ENCODE results near the gene COL5A3. TPM values are rescaled to one million over a fixed set of nuclear protein-coding genes. Genes with fewer than 3 reads are reported as not detected.

Gene COL5A3
- total and polyA plus RNA-seq, 3 donors from 2014 or later: 5.5 to 7.6 (median 7.0) TPM

DNA sequence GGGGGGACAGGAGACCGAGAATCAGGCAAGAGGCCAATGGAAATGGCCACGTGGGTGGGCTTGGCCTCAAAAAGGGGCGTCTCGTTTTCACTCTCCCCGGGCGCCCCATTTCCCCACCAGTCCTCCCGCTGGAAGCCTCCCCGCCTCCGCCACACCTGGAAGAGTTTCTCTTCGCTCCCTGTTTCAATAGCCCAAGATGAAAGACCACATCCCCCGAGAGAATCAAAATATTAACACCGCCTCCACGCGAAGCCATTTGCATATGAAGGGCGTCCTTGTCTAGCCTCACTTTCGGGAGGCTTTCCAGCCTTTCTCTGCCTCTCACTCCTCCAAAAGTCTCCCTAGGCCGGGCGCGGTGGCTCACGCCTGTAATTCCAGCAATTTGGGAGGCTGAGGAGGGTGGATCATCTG lies 73.3 kb downstream of the COL5A3 start:
- H3K4me1 ChIP-seq: peaks cover 21% of the 10 kb centered on the region
- DNase-seq: no peak

GRCh38 chr19:9936326-9937000 lies 73.8 kb downstream of the COL5A3 start, which contains the start of gene OLFM2:
Gene OLFM2 (minus strand): TSS chr19:9936515. CDS start chr19:9936366, 149 bp downstream.
- intact Hi-C loops (cut with DNase I; ENCODE audit: low total_unique reads): loop anchor here (10.0 kb wide), 2 partner anchors 68 to 298 kb away; partner anchors contain the start of gene S1PR2
- 2 to 8% methylated on average over 11 to 20 of the region's 62 CpGs for WGBS, 2 donors
- Histone ChIP-seq H3K4me3 (peak within 1 kb of the TSS; percentile 43 to 53), H3K36me3 (ENCODE audit: low read depth, missing control alignments) (no peaks in the 10 kb centered on the region), H3K9me3 (no peaks in the 10 kb centered on the region), H3K27me3 (no peaks in the 10 kb centered on the region), H3K27ac (no peak within 1 kb of the TSS), H3K4me1 (peaks cover 21% of the 10 kb centered on the region)
- TF ChIP-seq POLR2A (IDR thresholded peaks at IDR 0.05): no peak
- no peak for TF ChIP-seq CTCF (IDR thresholded peaks at IDR 0.05)
- DNase-seq: peak; percentile 36

More for the DNA sequence above, 73.3 kb downstream of the COL5A3 start:
- intact Hi-C loops (cut with DNase I; ENCODE audit: low total_unique reads): loop anchor here (10.0 kb wide), 2 partner anchors 68 to 298 kb away; partner anchors contain the start of gene S1PR2
- no peaks in the 10 kb centered on the region for H3K27me3 ChIP-seq
- no peaks in the 10 kb centered on the region for H3K36me3 ChIP-seq (ENCODE audit: low read depth, missing control alignments)
- 20 to 33% methylated on average over 20 of the region's 20 CpGs for WGBS, 2 donors
- no peak for TF ChIP-seq CTCF (IDR thresholded peaks at IDR 0.05)
- no peak for TF ChIP-seq POLR2A (IDR thresholded peaks at IDR 0.05)
- H3K4me3 ChIP-seq: peak overlapping the region in 1 of 2 donors; percentile 53
- no peaks in the 10 kb centered on the region for H3K9me3 ChIP-seq
- no peak overlapping the region for H3K27ac ChIP-seq

- no peak overlapping the region for H3K27ac ChIP-seq
- no peaks in the 10 kb centered on the region for H3K27me3 ChIP-seq
- H3K36me3 ChIP-seq (ENCODE audit: low read depth, missing control alignments): no peaks in the 10 kb centered on the region
- peak overlapping the region; percentile 43 to 53 for H3K4me3 ChIP-seq
- no peak for TF ChIP-seq POLR2A (IDR thresholded peaks at IDR 0.05)
- TF ChIP-seq CTCF (IDR thresholded peaks at IDR 0.05): no peak
- intact Hi-C loops (cut with DNase I; ENCODE audit: low total_unique reads): loop anchor here (10.0 kb wide), 2 partner anchors 69 to 299 kb away; partner anchors contain the start of gene S1PR2
- peaks cover 21% of the 10 kb centered on the region for H3K4me1 ChIP-seq
- WGBS, 2 donors: 1 to 2% methylated on average over 7 to 38 of the region's 44 CpGs
- DNase-seq: no peak
- H3K9me3 ChIP-seq: no peaks in the 10 kb centered on the region
Observed at GRCh38 chr19:9935506-9936325, 74.6 kb downstream of the COL5A3 start.

DNA sequence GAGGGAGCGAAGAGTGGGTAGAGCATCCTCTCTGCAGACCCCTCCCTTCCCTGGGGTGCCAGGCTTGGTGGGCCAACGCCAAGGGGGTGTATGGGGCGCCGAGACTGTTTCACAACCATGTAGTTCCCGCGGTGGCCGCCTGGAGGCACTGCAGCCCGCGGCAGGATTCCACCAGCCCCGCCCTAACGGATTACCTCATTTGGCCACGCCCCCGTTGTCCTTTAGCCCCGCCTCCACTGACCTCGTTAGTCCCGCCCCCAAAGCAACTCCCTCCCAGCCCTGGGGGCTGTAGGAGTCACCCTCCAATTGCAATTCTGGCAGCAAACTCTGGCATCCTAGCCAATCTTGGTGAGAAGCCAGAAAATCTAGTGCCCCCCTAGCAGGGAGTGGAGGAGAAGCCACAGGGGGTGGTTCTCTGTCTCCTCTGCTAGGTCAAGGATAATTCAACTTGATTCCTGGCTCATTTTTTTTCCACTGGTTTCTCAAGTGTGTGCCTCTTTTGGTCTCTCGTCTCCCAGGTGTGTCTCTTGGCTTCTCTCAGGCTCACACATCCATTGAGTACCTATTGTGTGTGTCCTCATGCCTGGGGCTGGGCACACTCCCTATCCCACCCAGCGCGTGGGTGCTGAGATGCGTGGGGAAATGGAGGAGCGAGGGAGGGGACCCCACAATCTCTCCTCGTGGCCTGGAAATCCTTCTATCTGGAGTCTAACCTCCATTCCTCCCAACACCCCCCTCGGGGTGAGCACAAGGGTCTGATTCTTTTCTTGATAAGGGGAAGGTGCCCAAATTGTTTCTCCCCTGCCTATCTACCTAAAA lies 76.0 kb downstream of the COL5A3 start:
- Histone ChIP-seq H3K4me1 (peaks cover 21% of the 10 kb centered on the region), H3K36me3 (ENCODE audit: low read depth, missing control alignments) (no peaks in the 10 kb centered on the region), H3K4me3 (no peak overlapping the region), H3K27me3 (no peaks in the 10 kb centered on the region), H3K27ac (no peak overlapping the region), H3K9me3 (no peaks in the 10 kb centered on the region)
- intact Hi-C loops (cut with DNase I; ENCODE audit: low total_unique reads): loop anchor here (10.0 kb wide), 2 partner anchors 70 to 300 kb away; partner anchors contain the start of gene S1PR2
- WGBS, 2 donors: 8 to 11% methylated on average over 22 to 23 of the region's 23 CpGs
- peak; percentile 81 to 89 (median 89) for TF ChIP-seq CTCF (IDR thresholded peaks at IDR 0.05)
- no peak for TF ChIP-seq POLR2A (IDR thresholded peaks at IDR 0.05)
- DNase-seq: peak; percentile 90

Measured in testis (tissue), 3 donors.